IPS-11a (cell line): Measurements from ENCODE around the gene TEP1.
"Not testable (repeated sequence)": the region's sequence is repeated elsewhere in the genome, so short reads cannot be mapped to it uniquely, and the experiment has no call there.

ENCODE experiments used
- H3K4me3 ChIP-seq: one replicate; pipeline ENCODE4 v1.5.1; 2013; ENCODE audit warnings: low read depth, low read length, control low read depth

Gene TEP1

GRCh38 chr14:20412876-20413743, at the start of gene TEP1:
TSS of gene TEP1 (minus strand) at chr14:20413501. CDS start at chr14:20408439, 5,062 bp downstream.
- peak within 1 kb of the TSS; percentile 81 for H3K4me3 ChIP-seq

- peak within 1 kb of the TSS; percentile 84 for H3K4me3 ChIP-seq
These were observed 48.2 kb upstream of the TEP1 start, which contains the start of gene PIP4P1 for GRCh38 chr14:20461225-20462141. TSS of gene PIP4P1 (minus strand) at chr14:20461434. CDS start at chr14:20461325, 109 bp downstream.

DNA sequence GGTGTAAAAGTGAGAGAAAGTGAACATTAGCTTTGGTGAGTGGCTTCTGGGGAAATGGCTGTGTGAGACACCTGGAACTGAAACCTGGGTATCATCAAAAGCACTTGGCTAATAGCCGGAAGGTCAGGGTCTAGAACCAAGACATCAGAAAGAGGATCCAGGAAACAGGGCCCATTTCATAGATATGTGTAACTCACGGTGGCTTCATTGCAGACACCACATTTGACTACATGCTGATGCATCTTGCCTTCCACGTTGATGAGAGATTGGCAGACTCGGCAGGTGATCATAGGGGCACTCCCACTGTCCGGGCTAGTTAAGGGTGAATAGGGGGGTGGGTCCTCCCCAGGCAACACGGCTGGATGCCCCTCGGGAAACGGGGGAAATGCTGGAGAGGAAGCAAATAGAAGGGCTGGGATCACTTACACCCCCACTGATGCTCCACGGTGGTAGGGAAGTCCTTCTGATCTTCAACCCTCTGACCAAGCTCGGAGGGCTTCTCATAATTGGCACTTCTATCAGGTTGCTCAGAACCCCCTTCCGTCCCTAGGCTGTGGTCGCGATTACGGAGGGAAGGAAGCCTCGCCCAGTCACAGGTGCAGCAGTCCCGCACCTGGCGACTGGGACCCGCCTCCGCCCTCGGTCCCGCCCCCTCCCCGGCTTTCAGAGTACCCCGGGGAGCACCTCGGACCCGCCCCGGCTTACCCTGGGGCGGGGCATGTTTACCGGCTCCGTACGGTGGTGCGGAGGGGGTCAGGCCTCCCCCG, 47.3 kb upstream of the TEP1 start:
- H3K4me3 ChIP-seq: peak overlapping the region; percentile 84

DNA sequence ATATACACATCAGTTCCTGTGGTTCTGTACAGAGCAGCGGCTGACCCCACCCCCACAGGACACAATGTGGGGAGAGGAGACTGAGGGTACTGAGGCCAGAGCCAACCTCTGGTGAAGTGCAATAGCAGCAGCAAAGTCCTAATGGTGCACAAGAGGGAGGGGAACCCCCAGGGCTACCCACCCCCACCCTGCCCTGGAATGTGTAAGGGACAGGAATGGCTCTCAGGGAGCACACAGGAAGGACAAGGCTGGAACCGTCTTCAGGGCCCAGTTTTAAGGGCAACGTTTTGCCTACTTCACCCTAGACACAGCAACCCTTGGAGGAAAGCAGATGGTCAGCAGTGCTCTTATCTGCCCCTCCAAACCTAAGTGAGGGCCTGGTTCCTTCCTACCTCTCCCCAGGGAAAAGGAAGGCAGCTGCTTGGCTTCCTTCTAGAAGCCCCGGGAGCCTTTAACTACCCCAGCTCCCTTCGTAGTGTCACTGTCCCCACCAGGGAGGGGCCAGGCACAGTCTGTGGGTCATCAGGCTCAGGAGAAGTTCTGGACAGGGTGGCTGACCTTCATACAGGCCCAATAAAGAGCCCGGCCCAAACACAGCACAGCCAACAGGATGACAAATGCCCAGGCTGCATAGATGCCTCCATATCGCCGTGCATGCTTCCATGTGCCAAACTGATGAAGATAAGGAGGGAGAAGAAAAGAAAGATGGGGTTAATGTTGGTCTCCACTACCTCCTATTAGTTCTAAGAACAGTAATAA, 44.9 kb upstream of the TEP1 start:
- H3K4me3 ChIP-seq: no peak overlapping the region

- H3K4me3 ChIP-seq: no peak overlapping the region
These were observed 43.7 kb upstream of the TEP1 start for GRCh38 chr14:20456971-20457370.

DNA sequence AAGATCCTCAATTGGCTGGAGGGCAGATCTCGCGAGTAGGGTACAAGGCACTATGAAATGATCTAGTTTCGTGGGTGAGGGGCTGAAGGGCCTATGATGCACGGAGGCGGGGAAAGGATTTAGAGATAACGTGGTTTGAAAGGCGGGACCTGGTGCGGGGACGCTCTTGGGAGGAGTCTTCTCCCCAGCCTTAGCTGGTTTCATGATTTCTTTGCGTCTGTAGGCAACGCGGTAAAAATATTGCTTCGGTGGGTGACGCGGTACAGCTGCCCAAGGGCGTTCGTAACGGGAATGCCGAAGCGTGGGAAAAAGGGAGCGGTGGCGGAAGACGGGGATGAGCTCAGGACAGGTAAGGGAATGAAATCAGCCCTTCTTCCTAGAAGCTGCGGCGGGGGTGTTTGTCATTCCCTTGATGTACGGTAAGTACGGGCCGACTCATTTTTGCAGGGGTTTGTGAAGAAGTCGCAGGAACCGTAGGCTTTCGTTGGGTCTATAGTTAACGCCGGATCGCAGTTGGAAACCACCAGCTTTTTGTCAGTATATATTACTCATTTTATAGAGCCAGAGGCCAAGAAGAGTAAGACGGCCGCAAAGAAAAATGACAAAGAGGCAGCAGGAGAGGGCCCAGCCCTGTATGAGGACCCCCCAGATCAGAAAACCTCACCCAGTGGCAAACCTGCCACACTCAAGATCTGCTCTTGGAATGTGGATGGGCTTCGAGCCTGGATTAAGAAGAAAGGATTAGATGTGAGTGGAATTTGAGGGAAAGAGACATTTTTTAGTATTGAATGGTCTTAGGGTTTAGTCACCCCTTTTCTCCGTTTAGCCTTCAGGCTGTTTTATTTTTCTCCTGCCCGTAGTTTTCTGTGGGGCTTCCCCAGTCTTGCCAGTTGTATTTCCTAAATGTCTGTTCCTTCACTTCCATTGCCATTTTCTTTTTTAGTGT, 42.3 kb upstream of the TEP1 start:
- peak overlapping the region; percentile 98 for H3K4me3 ChIP-seq

GRCh38 chr14:20454516-20455354, 41.4 kb upstream of the TEP1 start, which contains the start of the genes APEX1 and OSGEP:
TSS of gene APEX1 (plus strand) at chr14:20455226. CDS start at chr14:20455646, 420 bp downstream.
TSS of gene OSGEP (minus strand) at chr14:20454812. CDS start at chr14:20454683, 129 bp downstream.
- H3K4me3 ChIP-seq: peak within 1 kb of the TSS; percentile 98

DNA sequence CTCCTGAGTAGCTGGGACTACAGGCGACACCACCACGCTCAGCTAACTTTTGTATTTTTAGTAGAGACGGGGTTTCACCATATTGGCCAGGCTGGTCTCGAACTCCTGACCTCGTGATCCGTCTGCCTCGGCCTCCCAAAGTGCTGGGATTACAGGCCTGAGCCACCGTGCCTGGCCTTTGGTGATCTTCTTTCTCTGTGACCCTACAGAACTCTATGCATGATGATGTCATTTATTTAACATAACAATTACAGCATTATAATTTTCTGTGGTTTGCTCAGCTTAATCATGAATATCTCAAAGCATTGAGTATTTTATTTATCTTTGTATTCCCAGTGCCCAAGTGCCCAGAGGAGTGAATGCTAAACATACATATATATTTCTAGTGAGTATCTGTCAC, 39.5 kb upstream of the TEP1 start:
- H3K4me3 ChIP-seq: not testable (repeated sequence)

- no peak overlapping the region for H3K4me3 ChIP-seq
These were observed 33.6 kb upstream of the TEP1 start for GRCh38 chr14:20446889-20447288.

GRCh38 chr14:20443650-20444049, 30.3 kb upstream of the TEP1 start:
- not testable (repeated sequence) for H3K4me3 ChIP-seq

GRCh38 chr14:20441461-20441860, 28.2 kb upstream of the TEP1 start:
- no peak overlapping the region for H3K4me3 ChIP-seq

DNA sequence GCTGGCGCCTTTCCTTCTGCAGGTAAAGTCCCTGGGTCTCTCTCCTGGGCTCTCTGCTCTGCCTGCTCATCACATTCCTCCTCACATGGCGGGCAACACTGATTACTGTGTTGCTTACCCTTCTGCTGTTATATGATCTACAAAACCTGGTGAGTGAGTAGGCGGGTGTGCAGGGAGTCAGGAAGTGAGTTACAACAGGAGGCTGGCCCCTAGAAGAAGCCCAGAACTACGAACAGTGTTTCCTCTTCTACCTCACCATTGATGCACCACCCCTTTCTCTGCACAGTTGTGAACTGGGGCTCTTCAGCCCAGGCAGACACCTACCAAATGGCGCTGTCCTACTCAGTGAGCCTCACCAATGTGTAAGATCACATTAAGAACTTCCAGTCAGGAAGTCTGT, 27.6 kb upstream of the TEP1 start:
- no peak overlapping the region for H3K4me3 ChIP-seq

GRCh38 chr14:20440465-20440864, 27.2 kb upstream of the TEP1 start:
- no peak overlapping the region for H3K4me3 ChIP-seq

DNA sequence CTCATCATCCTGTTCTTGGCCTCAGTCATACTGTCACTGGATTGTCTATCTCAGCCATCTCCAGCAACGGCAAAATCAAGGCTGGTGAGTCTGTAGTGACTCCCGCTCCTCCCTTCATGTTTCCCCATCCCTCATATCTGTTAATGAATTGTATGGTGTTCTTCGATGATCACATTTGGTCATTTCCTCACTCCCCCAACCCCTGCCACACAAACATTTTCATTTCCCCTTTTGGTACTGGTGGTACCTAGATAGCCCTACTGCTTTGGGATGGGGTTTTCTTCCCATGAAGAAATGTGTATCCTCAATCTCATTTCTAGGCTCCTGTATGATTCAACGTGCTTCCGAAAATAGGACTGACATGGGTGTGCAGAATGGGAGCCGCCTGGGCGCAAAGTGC, 25.4 kb upstream of the TEP1 start:
- H3K4me3 ChIP-seq: no peak overlapping the region

DNA sequence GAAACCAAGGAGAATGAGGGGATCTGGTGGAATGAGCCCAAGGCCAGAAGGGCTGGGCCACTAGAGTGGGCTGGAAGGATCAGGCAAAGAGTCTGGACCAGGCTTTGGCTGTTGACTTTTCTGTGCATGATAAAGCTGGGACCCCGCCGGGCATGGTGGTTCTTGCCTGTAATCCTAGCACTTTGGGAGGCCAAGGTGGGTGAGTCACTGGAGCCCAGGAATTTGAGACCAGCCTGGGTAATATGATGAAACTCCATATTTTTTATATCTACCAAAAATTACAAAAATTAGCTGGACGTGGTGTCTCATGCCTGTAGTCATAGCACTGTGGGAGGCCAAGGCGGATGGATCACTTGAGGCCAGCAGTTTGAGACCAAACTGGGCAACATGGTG, 23.1 kb upstream of the TEP1 start:
- no peak overlapping the region for H3K4me3 ChIP-seq

DNA sequence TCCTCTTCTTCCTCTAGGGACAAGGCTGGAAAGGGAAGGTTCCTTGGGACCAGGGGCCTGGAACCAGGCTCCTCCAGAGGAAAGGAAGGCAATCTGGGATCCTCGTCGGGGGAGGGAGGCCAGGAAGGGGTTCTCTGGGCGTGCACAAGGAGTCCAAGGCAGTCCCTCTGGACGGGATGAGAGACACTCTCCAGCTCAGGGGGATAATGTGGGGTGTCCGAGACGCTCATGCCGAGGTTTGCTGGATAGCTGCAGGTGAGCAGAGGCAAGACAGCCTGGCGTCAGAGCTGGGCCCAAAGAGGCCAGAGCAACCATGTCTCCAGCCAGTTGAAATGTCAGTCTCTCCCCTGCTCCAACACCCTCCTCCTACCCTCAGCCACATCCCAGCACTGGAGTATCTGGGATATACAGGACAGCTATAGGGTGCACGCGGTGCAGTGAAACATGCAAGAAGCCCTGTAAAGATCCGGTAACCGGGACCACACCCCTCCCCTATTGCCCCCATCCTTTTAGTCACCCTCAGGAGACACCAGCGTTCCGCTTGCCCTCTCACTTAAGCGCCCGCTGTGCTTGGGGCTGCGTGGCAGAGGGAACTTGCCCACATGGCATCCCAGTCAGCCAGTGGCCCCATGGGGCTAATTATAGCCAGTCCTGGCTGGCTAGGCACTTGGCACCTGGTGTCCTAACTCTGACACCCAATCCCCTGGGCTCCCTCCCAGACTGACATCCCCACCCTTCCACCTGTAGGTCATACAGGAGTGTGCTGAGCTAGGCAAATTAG, 22.5 kb upstream of the TEP1 start, which contains the start of gene KLHL33:
KLHL33 (minus strand) TSS at position 585 of the 781 bp plus-strand sequence; CDS start at position 230, 355 bp downstream.
- no peak within 1 kb of the TSS for H3K4me3 ChIP-seq
